Fibroblast of peridontal ligament (primary cell): Measurements from ENCODE around the gene ZNF600.
A peak's percentile ranks its signal among the peaks of the same experiment; 100 is the strongest.
"Not testable (repeated sequence)": the region's sequence is repeated elsewhere in the genome, so short reads cannot be mapped to it uniquely, and the experiment has no call there.

Experiments used
- DNase-seq: peaks from one replicate; pipeline ENCODE4 v3.0.0-alpha.2; 2010; ENCODE audit errors: extremely low read depth

The ZNF600 gene

DNA sequence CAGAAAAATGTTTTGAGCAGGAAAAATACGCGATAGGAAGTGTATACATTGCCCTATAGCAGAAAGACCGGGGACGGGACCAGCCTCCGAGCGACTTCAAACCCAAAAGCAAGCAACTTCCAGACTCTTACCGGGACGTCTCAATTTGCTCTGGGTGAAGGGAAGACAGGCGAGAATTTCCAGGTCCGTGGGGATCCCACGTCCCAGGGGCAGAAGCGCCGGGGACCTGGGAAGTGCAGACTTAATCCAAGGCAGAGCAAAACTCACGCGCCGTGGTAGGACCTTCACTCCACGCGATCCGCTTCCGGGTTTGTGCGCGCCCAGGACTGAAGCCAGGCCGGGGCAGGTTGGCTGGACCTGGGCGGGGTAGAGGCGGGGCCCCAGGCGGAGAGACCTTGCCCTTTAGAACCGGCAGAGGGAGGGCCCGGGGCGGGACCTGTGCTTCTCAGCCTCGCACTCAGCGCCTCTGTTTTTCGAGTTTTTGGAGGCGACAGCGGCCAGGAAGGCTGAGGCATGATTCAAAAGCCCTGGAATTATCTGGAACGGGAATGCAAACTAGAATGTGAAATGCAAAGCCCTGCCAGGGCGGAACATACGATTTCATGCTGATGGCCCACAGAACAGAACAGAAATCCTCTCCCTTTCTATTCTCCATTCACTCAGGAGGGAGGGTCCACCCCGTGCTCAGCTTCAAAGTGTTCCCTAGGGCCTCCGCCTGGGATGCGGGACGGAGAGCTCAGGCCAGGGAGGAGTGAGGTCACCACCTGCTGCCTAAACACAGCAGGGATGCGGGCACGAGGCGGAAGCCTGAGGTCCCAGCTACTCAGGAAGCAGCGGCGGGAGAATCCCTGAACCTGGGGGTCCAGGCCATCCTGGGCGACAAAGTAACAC is at the start of gene ZNF600:
Gene ZNF600, minus strand, starts transcription at position 328 of the 891 bp plus-strand sequence. CDS start 7,903 bp downstream, outside the sequence.
- DNase-seq: peak; percentile 62

DNA sequence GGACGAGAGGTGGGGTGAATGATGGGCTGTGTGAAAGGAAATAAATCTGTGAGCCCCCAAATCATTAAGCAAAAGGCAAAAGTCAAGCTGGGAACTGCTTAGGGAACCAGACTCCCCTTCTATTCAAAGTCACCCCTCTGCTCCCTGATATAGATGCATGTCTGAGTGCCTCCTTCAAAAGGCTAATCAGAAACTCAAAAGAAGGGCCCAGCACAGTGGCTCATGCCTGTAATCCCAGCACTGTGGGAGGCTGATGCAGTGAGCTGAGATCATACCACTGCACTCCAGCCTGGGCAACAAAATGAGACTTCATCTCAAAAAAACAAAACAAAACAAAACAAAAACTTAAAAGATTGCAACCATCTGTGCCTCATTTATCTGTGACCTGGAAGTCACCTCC is 47.7 kb upstream of the ZNF600 start:
- DNase-seq: not testable (repeated sequence)

DNA sequence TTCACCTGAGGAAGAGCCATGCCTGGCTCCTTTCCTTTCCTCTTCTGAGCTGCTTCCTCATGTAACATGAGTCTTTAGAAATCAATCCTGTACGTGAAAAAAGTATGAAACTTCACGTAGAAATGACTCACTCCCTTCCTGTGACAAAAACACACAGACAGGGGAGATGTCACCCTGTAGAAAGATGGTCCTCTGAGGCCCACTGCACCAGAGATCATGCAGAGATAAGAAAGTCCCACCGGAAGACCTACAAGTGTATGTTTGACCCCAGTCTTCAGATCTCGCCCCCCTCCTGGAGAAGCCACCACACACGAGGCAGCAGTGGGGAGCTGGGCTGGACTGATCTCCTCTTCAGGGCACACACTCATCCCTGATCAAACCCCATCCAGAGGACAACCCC is 47.0 kb upstream of the ZNF600 start:
- DNase-seq: not testable (repeated sequence)

GRCh38 chr19:52829866-52830265 is 43.3 kb upstream of the ZNF600 start:
- not testable (repeated sequence) for DNase-seq

DNA sequence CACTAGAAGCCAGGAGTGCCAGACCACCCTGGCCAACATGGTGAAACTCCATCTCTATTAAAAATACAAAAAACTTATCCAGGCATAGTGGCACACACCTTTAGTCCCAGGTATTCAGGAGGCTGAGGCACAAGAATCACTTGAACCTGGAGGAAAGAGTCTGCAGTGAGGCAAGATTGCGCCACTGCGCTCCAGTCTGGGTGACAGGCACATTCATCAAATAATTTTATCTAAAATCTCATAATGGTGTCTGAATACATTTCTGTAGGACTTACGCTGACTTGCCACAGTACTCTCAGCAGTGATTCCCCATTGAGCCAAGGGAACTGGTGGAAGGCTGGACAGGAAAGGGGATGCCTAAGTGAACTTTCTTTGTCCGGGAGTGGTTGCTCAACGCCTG is 39.2 kb upstream of the ZNF600 start:
- DNase-seq: no peak

DNA sequence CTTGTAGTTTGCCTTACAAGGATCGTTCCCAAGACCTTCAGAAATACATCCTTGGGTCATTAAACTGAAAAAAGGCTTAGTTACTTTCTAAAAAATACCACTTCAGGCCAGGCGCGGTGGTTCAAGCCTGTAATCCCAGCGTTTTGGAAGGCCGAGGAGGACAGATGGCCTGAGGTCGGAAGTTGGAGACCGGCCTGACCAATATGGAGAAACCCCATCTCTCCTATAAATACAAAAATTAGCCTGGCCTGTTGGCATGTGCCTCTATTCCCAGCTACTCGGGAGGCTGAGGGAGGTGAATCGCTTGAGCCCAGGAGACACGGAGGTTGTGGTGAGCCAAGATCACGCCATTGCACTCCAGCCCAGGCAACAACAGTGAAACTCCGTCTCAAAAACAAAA is 37.1 kb upstream of the ZNF600 start:
- no peak for DNase-seq

- peak; percentile 32 for DNase-seq
Observed at GRCh38 chr19:52821204-52821960, 34.8 kb upstream of the ZNF600 start, which contains the start of gene ZNF28. ZNF28 (minus strand) TSS chr19:52821633; CDS start chr19:52817958, 3,675 bp downstream.

GRCh38 chr19:52820472-52821203 is 34.0 kb upstream of the ZNF600 start:
- DNase-seq: peak; percentile 21

GRCh38 chr19:52809801-52810200 is 23.2 kb upstream of the ZNF600 start:
- DNase-seq: no peak

GRCh38 chr19:52799950-52800640 is 13.5 kb upstream of the ZNF600 start:
- DNase-seq: not testable (repeated sequence)

DNA sequence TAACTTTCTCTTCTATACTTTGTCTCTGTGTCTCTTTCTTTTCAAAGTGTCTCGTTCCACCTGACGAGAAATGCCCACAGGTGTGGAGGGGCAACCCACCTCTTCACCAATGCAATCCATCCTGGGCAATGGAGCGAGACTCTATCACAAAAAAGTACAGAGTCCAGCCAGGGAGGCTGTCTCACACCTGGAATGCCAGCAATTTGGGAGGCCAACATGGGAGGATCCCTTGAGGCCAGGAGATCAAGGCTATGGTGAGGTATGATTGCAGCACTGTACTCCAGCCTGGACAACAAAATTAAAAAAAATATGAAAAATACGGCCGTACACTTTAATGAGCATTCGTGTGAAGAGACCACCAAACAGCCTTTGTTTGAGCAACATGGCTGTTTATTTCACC is 2.8 kb upstream of the ZNF600 start:
- DNase-seq: no peak

DNA sequence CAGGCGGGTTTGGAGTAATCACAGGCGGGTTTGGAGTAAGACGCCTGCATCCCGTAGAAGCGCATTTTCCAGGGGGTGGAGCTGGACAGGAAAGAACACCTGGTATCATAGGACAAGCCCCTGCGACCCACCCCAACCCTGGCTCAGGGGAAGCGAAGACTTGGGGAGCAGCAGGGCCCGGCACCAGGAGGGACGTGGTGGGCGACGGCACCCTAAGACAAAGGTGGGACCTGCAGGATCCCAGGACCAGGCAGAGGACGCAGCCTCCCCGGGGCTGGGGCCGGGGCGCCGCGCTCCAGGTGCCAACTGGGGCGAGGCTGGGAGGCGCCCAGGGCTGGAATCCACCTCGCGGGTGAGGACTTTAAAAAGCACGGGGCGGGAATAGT is 520 bp downstream of the ZNF600 start:
- peak; percentile 3 for DNase-seq

GRCh38 chr19:52785506-52785905 is 1.1 kb downstream of the ZNF600 start:
- DNase-seq: no peak

DNA sequence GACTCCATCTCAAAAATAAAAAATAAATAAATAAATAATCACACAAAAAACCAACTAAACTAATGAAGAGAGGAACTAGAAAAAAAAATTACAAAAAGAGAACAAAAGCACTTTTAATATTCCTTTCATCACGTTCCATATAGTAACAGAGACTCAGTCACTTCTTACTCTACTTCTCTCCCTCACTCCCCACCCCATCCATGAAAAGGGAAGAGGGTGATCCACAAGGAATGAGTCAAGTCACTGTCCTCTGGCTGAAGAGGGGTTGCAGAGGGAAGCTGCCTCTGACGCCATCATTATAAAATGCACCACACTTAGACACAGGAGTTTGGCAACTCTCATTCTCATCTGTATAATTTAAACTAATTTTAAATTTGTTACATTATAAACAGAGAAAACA is 3.7 kb downstream of the ZNF600 start:
- DNase-seq: not testable (repeated sequence)

DNA sequence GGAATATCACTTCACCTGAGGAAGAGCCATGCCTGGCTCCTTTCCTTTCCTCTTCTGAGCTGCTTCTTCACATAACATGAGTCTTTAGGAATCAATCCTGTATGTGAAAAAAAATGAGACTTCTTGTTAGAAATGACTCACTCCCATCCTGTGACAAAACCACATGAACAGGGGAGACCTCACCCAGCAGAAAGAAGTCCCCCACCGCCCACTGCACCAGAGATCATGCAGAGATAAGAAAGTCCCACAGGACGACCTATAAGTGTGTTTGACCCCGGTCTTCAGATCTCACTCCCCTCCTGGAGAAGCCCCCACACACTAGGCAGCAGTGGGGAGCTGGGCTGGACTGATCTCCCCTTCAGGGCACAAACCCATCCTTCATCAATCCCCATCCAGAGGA is 7.8 kb downstream of the ZNF600 start:
- DNase-seq: no peak

DNA sequence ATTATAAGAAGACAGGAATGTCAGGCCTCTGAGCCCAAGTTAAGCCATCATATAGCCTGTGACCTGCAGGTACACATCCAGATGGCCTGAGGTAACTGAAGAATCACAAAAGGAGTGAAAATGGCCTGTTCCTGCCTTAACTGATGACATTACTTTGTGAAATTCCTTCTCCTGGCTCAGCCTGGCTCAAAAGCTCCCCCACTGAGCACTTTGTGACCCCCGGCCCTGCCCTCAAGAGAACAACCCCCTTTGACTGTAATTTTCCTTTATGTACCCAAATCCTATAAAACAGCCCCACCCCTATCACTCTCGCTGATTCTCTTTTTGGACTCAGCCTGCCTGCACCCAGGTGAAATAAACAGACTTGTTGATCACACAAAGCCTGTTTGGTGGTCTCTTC is 30.1 kb downstream of the ZNF600 start:
- DNase-seq: not testable (repeated sequence)

DNA sequence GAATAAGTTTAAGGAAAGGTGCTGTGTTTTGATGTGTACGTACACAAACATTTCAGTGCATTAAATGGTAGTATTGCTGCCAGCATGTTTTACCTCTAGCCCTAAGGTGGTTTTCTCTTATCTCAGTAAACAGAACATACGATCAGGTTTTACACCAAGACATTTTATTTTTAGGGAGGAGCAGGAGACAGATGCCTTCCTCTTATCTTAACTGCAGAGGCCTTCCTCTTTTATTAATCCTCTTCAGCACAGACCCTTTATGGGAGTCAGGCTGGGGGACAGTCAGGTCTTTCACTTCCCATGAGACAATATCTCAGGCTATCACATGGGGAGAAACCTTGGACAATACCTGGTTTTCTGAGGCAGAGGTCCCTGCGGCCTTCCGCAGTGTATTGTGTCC is 36.8 kb downstream of the ZNF600 start:
- no peak for DNase-seq

- DNase-seq: peak; percentile 79
Observed at GRCh38 chr19:52748336-52748950, 38.1 kb downstream of the ZNF600 start.

DNA sequence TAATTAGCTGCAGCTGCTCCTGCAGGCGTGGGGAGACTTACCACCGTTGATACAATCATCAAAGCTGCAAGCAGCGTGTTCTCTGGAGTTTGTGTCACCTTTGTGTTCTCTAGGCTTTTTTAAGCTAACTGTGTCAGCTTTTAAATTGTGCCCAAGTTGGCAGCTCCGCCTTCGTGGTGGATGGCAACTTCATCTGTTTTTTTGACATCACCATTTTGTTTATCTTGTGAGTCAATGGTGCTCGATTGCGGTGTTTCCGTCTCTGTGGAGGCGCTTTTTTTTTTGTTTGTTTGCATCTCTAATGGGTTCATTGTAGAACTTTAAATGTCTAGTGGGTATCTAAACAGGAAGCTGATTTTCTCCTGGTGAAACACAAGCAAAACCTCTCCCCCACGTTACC is 40.7 kb downstream of the ZNF600 start:
- DNase-seq: peak; percentile 13

GRCh38 chr19:52743091-52743490 is 43.5 kb downstream of the ZNF600 start:
- no peak for DNase-seq

DNA sequence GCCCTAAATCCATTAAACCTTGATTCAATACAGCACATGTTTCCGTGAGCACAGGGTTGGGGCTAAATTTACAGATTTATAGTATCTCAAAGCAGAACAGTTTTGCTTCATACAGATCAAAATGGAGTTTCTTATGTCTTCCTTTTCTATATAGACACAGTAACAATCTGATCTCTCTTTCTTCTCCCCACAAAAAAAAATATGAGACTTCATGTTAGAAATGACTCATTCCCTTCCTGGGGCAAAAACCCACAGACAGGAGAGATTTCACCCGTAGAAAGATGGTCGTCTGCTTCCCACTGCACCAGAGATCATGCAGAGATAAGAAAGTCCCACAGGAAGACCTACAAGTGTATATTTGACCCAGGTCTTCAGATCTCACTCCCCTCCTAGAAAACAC is 44.1 kb downstream of the ZNF600 start:
- DNase-seq: no peak
